Stomach (tissue), 9 donors: ENCODE data around the gene APEH. TPM values are rescaled to one million over a fixed set of nuclear protein-coding genes. Genes with fewer than 3 reads are reported as not detected.

Experiments used
- DNase-seq, 2 donors: peaks; one replicate each; pipeline versions ENCODE4 v3.0.0 to v3.0.0-alpha.2; 2013 to 2019
- H3K27ac ChIP-seq, 5 donors: fragments of 200-600 bp in 4 of 5; sonication (generic) in 4 of 5; one replicate each; pipeline ENCODE4 v1.5.1; 2013 to 2019; ENCODE audit warnings: mild to moderate bottlenecking in 1 of 5, moderate library complexity in 1 of 5
- H3K27me3 ChIP-seq, 3 donors: fragments of 200-600 bp; sonication (generic); one replicate each; pipeline ENCODE4 v1.5.1; 2017 to 2019; ENCODE audit warnings: mixed run types in 1 of 3
- H3K36me3 ChIP-seq, 4 donors: fragments of 200-600 bp; sonication (generic); 1 replicate in 3 of 4; 2 replicates in 1 of 4; pipeline ENCODE4 v1.5.1; 2016 to 2019
- H3K4me1 ChIP-seq, 4 donors: fragments of 200-600 bp; sonication (generic); one replicate each; pipeline ENCODE4 v1.5.1; 2016 to 2019
- H3K4me3 ChIP-seq, 4 donors: fragments of 200-600 bp; sonication (generic) in 3 of 4; one replicate each; pipeline ENCODE4 v1.5.1; 2016 to 2019; ENCODE audit warnings: mild to moderate bottlenecking in 1 of 4
- H3K9me3 ChIP-seq, 4 donors: fragments of 200-600 bp; sonication (generic); one replicate each; pipeline ENCODE4 v1.5.1; 2016 to 2019
- CTCF ChIP-seq, 7 experiments: fragments of 450-650 bp in 4 of 7; fragments of 200-600 bp in 3 of 7; sonication (generic) in 3 of 7; IDR thresholded peaks; one replicate each; pipeline ENCODE4 v1.5.1; 2016 to 2019; ENCODE audit warnings: antibody characterized with exemption in 7 of 7, control low read depth in 2 of 7, mild to moderate bottlenecking in 1 of 7
- EP300 ChIP-seq: sonication (generic); formaldehyde crosslinking; IDR thresholded peaks from one replicate; pipeline ENCODE4 v1.6.1; 2017; ENCODE audit warnings: antibody characterized with exemption
- POLR2A ChIP-seq, 4 donors: fragments of 450-650 bp; IDR thresholded peaks; one replicate each; pipeline ENCODE4 v1.6.1; 2016; ENCODE audit warnings: antibody characterized with exemption in 4 of 4, control low read depth in 2 of 4, mild to moderate bottlenecking in 1 of 4, moderate library complexity in 1 of 4
- POLR2AphosphoS5 ChIP-seq, 3 donors: sonication (generic); formaldehyde crosslinking; IDR thresholded peaks; one replicate each; pipeline ENCODE4 v1.6.1; 2016; ENCODE audit warnings: antibody characterized with exemption in 3 of 3
- WGBS, 5 donors: extraction: QIAGEN DNeasy Blood & Tissue Kit in 3 of 5; methylation state at CpG; one replicate each; pipeline versions ENCODE4 v1.1.5 to v1.1.7; 2013 to 2018; 5-methylcytosine and 5-hydroxymethylcytosine counted together
- intact Hi-C: fragments of 100-400 bp; cut with DNase I; formaldehyde crosslinking; loops from one replicate; pipeline ENCODE4 v1.15.1; 2023; ENCODE audit warnings: low total_unique reads
- polyA plus RNA-seq, 3 donors: library from polyadenylated mRNA; stranded (reverse); fragments of 200-250 nt; gene quantifications; one replicate each; pipeline ENCODE4 v1.2.3, GENCODE V29; 2013
- total RNA-seq, 5 donors: library from RNA; depleted of rRNA; stranded (reverse); fragments of >200 nt; gene quantifications; one replicate each; pipeline versions ENCODE4 v1.1.0 to v1.2.3, GENCODE V29; 2014 to 2016
- donor health status: healthy with polysubstance abuse.
- donor health status: Bipolar disorder and iron deficiency.
- donor health status: healthy.

Gene APEH
- total and polyA plus RNA-seq, 8 donors = 23.9 to 104 (median 47.7) TPM

- H3K36me3 ChIP-seq = peaks cover 0 to 63% (median 46%) of the 10 kb centered on the region in 4 donors
- no peak for TF ChIP-seq POLR2A (IDR thresholded peaks at IDR 0.05)
- no peak for TF ChIP-seq EP300
- no peak for TF ChIP-seq POLR2AphosphoS5 (IDR thresholded peaks at IDR 0.05)
- TF ChIP-seq CTCF (IDR thresholded peaks at IDR 0.05) = no peak
- H3K9me3 ChIP-seq = no peaks in the 10 kb centered on the region
- peaks cover 13 to 25% (median 19%) of the 10 kb centered on the region in 4 donors for H3K4me1 ChIP-seq
- peak in 1 of 2 donors; percentile 4 for DNase-seq
- intact Hi-C loops = loop anchor here (10.0 kb wide), 1 partner anchor 120 kb away; no protein-coding TSS in a partner anchor
- no peaks in the 10 kb centered on the region for H3K27me3 ChIP-seq
- H3K4me3 ChIP-seq = no peak overlapping the region
- 80 to 92% (median 90%) methylated on average over 6 to 13 of the region's 13 CpGs for WGBS, 5 donors
- no peak overlapping the region for H3K27ac ChIP-seq
Measured at GRCh38 chr3:49714728-49715550, 40.8 kb downstream of the APEH start.

- intact Hi-C loops = loop anchor here (10.0 kb wide), 1 partner anchor 119 kb away; no protein-coding TSS in a partner anchor
- Histone ChIP-seq H3K4me3 (no peak overlapping the region), H3K27me3 (no peaks in the 10 kb centered on the region), H3K4me1 (peaks cover 13 to 32% (median 26%) of the 10 kb centered on the region in 4 donors), H3K36me3 (peaks cover 0 to 65% (median 45%) of the 10 kb centered on the region in 4 donors), H3K9me3 (no peaks in the 10 kb centered on the region), H3K27ac (no peak overlapping the region)
- TF ChIP-seq POLR2A (IDR thresholded peaks at IDR 0.05) (no peak), POLR2AphosphoS5 (IDR thresholded peaks at IDR 0.05) (no peak), EP300 (no peak), CTCF (IDR thresholded peaks at IDR 0.05) (no peak)
- DNase-seq = peak in 1 of 2 donors; percentile 9
- 73 to 85% (median 80%) methylated on average over 4 to 13 of the region's 13 CpGs for WGBS, 5 donors
Measured at GRCh38 chr3:49715611-49716121, 41.5 kb downstream of the APEH start.

- peaks cover 2 to 65% (median 46%) of the 10 kb centered on the region in 4 donors for H3K36me3 ChIP-seq
- H3K27ac ChIP-seq = no peak overlapping the region
- peaks cover 13 to 36% (median 30%) of the 10 kb centered on the region in 4 donors for H3K4me1 ChIP-seq
- DNase-seq = no peak
- H3K9me3 ChIP-seq = no peaks in the 10 kb centered on the region
- no peak overlapping the region for H3K4me3 ChIP-seq
- TF ChIP-seq CTCF (IDR thresholded peaks at IDR 0.05) = no peak
- TF ChIP-seq EP300 = no peak
- TF ChIP-seq POLR2AphosphoS5 (IDR thresholded peaks at IDR 0.05) = no peak
- no peak for TF ChIP-seq POLR2A (IDR thresholded peaks at IDR 0.05)
- no peaks in the 10 kb centered on the region for H3K27me3 ChIP-seq
- intact Hi-C loops = loop anchor here (10.0 kb wide), 1 partner anchor 119 kb away; no protein-coding TSS in a partner anchor
- WGBS, 5 donors = 91 to 98% (median 94%) methylated on average over 6 to 7 of the region's 7 CpGs
Measured at GRCh38 chr3:49716169-49716568, 42.0 kb downstream of the APEH start.

GRCh38 chr3:49716691-49717210, 42.6 kb downstream of the APEH start:
- 84 to 94% (median 93%) methylated on average over 5 to 16 of the region's 16 CpGs for WGBS, 5 donors
- intact Hi-C loops = loop anchor here (10.0 kb wide), 1 partner anchor 118 kb away; no protein-coding TSS in a partner anchor
- Histone ChIP-seq H3K27ac (no peak overlapping the region), H3K4me3 (no peak overlapping the region), H3K4me1 (peaks cover 13 to 42% (median 33%) of the 10 kb centered on the region in 4 donors), H3K36me3 (peaks cover 7 to 65% (median 46%) of the 10 kb centered on the region in 4 donors), H3K9me3 (no peaks in the 10 kb centered on the region), H3K27me3 (no peaks in the 10 kb centered on the region)
- DNase-seq = peak in 1 of 2 donors; percentile 11
- TF ChIP-seq POLR2AphosphoS5 (IDR thresholded peaks at IDR 0.05) (no peak), CTCF (IDR thresholded peaks at IDR 0.05) (no peak), EP300 (no peak), POLR2A (IDR thresholded peaks at IDR 0.05) (no peak)
